ENCODE results near the gene ICA1.

DNA sequence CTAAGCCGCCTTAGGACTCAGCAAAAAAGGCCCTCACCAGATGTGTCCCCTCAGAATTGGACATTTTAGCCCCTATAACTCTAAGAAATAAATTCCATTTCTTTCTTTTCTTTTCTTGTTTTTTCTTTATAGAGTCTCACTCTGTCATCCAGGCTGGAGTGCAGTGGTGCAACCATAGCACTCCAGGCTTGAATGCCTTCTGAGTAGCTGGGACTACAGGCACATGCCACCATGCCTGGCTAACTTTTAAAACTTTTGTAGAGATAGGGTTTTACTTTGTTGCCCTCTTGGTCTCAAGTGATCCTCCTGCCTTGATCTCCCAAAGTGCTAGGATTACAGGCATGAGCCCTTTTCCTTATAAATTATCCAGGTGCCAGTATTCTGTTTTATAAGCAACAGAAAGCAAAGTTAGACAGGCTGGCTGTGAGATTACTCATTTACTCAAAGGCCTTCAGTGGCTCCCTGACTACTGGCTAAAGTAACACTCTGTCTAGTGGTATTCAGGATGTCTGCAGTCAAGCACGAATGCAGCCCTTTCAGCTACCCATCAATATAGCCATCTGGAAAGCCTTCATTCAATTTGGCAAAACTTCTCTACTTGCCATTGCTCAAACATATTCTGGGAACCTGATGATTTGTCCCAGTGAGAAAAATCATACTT lies 128.6 kb downstream of the ICA1 start:
- TF ChIP-seq, protein P1, sequence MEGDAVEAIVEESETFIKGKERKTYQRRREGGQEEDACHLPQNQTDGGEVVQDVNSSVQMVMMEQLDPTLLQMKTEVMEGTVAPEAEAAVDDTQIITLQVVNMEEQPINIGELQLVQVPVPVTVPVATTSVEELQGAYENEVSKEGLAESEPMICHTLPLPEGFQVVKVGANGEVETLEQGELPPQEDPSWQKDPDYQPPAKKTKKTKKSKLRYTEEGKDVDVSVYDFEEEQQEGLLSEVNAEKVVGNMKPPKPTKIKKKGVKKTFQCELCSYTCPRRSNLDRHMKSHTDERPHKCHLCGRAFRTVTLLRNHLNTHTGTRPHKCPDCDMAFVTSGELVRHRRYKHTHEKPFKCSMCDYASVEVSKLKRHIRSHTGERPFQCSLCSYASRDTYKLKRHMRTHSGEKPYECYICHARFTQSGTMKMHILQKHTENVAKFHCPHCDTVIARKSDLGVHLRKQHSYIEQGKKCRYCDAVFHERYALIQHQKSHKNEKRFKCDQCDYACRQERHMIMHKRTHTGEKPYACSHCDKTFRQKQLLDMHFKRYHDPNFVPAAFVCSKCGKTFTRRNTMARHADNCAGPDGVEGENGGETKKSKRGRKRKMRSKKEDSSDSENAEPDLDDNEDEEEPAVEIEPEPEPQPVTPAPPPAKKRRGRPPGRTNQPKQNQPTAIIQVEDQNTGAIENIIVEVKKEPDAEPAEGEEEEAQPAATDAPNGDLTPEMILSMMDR (conservative IDR thresholded peaks at IDR 0.05; ENCODE audit: low read depth, low read length) = no peak
- TF ChIP-seq POLR2A (IDR thresholded peaks at IDR 0.05; ENCODE audit: low read depth, low read length) (no peak), FOS (IDR thresholded peaks at IDR 0.05; ENCODE audit: low read depth, low read length) (no peak), MXI1 (IDR thresholded peaks at IDR 0.05; ENCODE audit: borderline replicate concordance, low read depth, low read length) (no peak), RCOR1 (IDR thresholded peaks at IDR 0.05; ENCODE audit: insufficient replicate concordance, low read length) (no peak), MAFK (IDR thresholded peaks at IDR 0.05; ENCODE audit: low read depth, low read length) (no peak), RAD21 (IDR thresholded peaks at IDR 0.05; ENCODE audit: low read length) (no peak), RFX5 (IDR thresholded peaks at IDR 0.05; ENCODE audit: low read depth, low read length) (no peak), CEBPB (IDR thresholded peaks at IDR 0.05; ENCODE audit: low read depth, low read length) (no peak), BHLHE40 (IDR thresholded peaks at IDR 0.05; ENCODE audit: low read depth, low read length) (no peak), NFE2L2 (IDR thresholded peaks at IDR 0.05; ENCODE audit: low read depth, low read length) (no peak), CHD1 (IDR thresholded peaks at IDR 0.05; ENCODE audit: low read depth, low read length) (no peak)
- TF ChIP-seq, protein P2, sequence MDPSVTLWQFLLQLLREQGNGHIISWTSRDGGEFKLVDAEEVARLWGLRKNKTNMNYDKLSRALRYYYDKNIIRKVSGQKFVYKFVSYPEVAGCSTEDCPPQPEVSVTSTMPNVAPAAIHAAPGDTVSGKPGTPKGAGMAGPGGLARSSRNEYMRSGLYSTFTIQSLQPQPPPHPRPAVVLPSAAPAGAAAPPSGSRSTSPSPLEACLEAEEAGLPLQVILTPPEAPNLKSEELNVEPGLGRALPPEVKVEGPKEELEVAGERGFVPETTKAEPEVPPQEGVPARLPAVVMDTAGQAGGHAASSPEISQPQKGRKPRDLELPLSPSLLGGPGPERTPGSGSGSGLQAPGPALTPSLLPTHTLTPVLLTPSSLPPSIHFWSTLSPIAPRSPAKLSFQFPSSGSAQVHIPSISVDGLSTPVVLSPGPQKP (IDR thresholded peaks at IDR 0.05; ENCODE audit: borderline replicate concordance, low read depth, low read length) = no peak
- TF ChIP-seq, protein P3, sequence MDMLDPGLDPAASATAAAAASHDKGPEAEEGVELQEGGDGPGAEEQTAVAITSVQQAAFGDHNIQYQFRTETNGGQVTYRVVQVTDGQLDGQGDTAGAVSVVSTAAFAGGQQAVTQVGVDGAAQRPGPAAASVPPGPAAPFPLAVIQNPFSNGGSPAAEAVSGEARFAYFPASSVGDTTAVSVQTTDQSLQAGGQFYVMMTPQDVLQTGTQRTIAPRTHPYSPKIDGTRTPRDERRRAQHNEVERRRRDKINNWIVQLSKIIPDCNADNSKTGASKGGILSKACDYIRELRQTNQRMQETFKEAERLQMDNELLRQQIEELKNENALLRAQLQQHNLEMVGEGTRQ (IDR thresholded peaks at IDR 0.05; ENCODE audit: low read depth, low read length) = no peak

Measured in IMR-90 (cell line).